ENCODE measurements around the gene SSC4D. TPM values are rescaled to one million over a fixed set of nuclear protein-coding genes. Genes with fewer than 3 reads are reported as not detected.

The SSC4D gene
- total and polyA plus RNA-seq, 2 of the 8 experiments (the other 6 are each of a cell fraction or from before 2014, with no cell fraction given) = 11.8 to 27.5 TPM

GRCh38 chr7:76393116-76394031 lies 16.1 kb downstream of the SSC4D start (continued):
- TF ChIP-seq RBBP5 (IDR thresholded peaks at IDR 0.05; ENCODE audit: borderline replicate concordance, low read depth, low read length) (peak; percentile 76; the same call in 1 of the 2 replicates), ASH2L (IDR thresholded peaks at IDR 0.05; ENCODE audit: low read length) (peak; percentile 42), TBP (IDR thresholded peaks at IDR 0.05; ENCODE audit: low read depth, low read length) (no peak; the same call in 1 of the 2 replicates), ATF3 (IDR thresholded peaks at IDR 0.05; ENCODE audit: insufficient read depth, low read depth, low read length) (no peak), RAD21 (IDR thresholded peaks at IDR 0.05 in 1 of 2, conservative IDR thresholded peaks at IDR 0.05 in 1 of 2; ENCODE audit: low read depth in 2 of 2, low read length in 2 of 2) (peak in 1 of 2 experiments; percentile 8; a peak in 2 of 4 replicates)
